RWPE1 (cell line): ENCODE data around the gene FBXO48.

Source experiments
- CTCF ChIA-PET: fragments of 350-600 bp; sonication (Branson Sonifier 250); formaldehyde crosslinking; extraction: SDS; loops from one replicate; lab custom pipeline; 2021; lab: Yijun Ruan, JAX
- POLR2A ChIA-PET: fragments of 400-600 bp; formaldehyde crosslinking; extraction: SDS; loops from one replicate; lab custom pipeline; 2020; ENCODE audit warnings: antibody characterized with exemption; ENCODE audit not compliant: low non-redundant PET; lab: Yijun Ruan, JAX
- DNase-seq: peaks from one replicate; pipeline ENCODE4 v3.0.0; 2012; ENCODE audit warnings: low spot score
- H3K27ac ChIP-seq: fragments of 450-650 bp; 2 replicates; pipeline ENCODE4 v1.5.1; 2017
- TF ChIP-seq, protein P1 (sequence below): fragments of 450-650 bp; conservative IDR thresholded peaks from 2 replicates; pipeline ENCODE4 v1.5.1; 2017; ENCODE audit warnings: low read depth, mild to moderate bottlenecking

Gene FBXO48

DNA sequence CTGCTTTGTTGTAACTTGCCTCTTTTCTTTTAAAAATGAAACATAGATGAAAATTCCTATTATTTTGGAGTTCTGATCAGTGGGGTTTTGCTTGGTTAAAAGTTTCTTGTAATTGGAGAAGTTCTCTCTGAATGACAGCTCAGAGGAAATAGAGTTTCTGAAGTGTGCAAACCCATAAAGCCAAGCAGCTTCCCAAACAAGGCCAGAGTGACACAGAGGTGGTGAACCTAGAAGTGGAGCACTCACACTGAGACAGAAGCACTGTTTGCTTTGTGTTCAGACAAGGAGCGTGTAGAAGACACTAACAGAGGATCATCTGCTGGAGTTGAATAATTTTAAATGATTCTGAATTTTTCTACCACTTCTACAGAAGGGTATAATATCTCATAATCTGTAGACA, 49.2 kb downstream of the FBXO48 start:
- DNase-seq = no peak
- ChIA-PET CTCF (interaction anchor here (0.6 kb wide), 1 partner anchor 27 kb away, joined by 3 read pairs; no protein-coding TSS in a partner anchor), POLR2A (no interaction called here)
- TF ChIP-seq, protein P1, sequence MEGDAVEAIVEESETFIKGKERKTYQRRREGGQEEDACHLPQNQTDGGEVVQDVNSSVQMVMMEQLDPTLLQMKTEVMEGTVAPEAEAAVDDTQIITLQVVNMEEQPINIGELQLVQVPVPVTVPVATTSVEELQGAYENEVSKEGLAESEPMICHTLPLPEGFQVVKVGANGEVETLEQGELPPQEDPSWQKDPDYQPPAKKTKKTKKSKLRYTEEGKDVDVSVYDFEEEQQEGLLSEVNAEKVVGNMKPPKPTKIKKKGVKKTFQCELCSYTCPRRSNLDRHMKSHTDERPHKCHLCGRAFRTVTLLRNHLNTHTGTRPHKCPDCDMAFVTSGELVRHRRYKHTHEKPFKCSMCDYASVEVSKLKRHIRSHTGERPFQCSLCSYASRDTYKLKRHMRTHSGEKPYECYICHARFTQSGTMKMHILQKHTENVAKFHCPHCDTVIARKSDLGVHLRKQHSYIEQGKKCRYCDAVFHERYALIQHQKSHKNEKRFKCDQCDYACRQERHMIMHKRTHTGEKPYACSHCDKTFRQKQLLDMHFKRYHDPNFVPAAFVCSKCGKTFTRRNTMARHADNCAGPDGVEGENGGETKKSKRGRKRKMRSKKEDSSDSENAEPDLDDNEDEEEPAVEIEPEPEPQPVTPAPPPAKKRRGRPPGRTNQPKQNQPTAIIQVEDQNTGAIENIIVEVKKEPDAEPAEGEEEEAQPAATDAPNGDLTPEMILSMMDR = no peak
- no peak overlapping the region for H3K27ac ChIP-seq

DNA sequence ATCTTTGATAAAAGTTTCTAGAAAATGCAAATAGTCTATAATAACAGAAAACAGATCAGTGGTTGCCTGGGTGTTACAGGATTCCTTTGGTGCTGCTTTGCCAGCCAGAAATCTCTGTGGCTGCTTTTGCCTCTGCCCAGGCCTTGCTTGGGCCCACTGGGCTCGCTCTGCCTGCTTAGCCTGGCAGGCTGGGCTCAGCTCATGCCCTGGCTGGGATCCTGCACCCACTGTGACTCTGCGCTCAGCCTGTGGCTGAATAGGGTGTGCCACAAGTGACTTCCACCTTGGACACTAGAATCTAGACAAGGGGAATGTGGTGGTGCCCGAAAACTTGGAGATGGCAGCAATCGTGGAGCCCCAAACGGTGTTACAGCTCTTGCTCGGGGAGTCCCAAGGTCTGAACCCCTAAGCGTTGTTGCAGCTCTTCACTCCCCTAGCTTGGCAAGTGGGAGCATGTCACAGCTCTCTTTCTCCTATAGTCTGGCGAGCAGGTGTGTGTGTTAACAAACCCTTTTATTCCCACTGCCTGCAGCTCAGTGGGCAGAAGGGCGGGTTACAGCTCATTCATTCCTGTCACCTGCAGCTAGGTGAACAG, 50.9 kb downstream of the FBXO48 start:
- POLR2A ChIA-PET = no interaction called here
- CTCF ChIA-PET = interaction anchor here (0.6 kb wide), 1 partner anchor 124 kb away, joined by 4 read pairs; no protein-coding TSS in a partner anchor
- H3K27ac ChIP-seq = no peak overlapping the region
- DNase-seq = no peak
- TF ChIP-seq, protein P1 = no peak

DNA sequence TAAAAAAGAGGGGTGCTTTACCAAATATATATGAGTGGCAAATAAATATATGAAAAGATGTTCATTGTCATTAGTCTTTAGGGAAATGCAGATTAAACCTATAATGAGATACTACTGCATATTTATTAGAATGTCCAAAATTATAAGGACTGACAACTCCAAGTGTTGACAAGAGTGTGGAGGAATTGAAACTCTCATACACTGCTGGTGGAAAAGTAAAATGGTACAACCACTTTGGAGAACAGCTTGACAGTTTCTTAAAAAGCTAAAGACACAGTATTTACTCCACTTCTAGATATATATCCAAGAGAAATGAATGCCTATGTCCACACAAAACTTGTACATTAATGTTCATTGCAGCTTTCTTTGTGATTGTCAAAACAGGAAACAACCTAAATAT, 51.6 kb downstream of the FBXO48 start:
- no peak for DNase-seq
- no peak overlapping the region for H3K27ac ChIP-seq
- POLR2A ChIA-PET = no interaction called here
- CTCF ChIA-PET = no interaction called here
- TF ChIP-seq, protein P1 = no peak

DNA sequence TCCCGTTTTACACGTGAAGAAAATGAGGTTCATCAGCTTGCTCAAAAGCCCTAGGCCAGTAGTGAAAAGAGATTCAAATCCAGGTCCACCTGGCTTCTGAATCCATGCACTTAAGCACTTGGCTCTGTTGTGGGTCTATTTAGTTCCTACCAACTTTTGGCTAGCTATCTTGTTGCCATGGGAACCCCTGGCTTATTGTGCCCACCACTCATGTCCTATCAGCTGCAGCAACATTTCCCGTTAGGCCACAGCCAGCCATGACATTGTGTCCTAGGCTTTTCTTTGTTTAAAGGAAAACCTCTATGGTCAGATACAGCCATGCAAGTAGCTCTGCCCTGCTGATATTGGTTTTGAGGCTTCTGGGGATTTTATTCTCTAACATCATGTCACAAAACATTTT, 52.2 kb downstream of the FBXO48 start:
- H3K27ac ChIP-seq = no peak overlapping the region
- TF ChIP-seq, protein P1 = no peak
- DNase-seq = no peak
- CTCF ChIA-PET = interaction anchor here (0.6 kb wide), 1 partner anchor 393 kb away, joined by 3 read pairs; no protein-coding TSS in a partner anchor
- POLR2A ChIA-PET = no interaction called here

DNA sequence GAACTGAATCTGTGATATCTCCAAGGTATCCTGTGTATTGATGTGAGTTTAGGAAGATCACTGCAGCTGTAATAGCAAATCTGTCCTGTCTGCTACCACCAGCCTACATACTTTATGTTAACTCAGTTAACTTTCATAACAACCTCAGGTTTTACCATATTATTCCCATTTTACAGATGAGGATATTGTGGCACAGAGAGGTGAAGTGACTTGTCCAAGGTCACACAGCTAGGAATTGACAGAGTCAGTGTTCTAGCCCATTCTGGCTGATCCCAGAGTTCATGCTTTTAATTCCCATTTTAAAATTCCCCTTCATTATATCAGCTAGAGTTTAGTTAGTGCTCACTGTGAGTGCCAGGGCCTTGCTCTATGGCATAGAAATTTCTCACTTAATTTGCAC, 52.6 kb downstream of the FBXO48 start:
- no peak overlapping the region for H3K27ac ChIP-seq
- TF ChIP-seq, protein P1 = no peak
- CTCF ChIA-PET = no interaction called here
- no peak for DNase-seq
- POLR2A ChIA-PET = no interaction called here

DNA sequence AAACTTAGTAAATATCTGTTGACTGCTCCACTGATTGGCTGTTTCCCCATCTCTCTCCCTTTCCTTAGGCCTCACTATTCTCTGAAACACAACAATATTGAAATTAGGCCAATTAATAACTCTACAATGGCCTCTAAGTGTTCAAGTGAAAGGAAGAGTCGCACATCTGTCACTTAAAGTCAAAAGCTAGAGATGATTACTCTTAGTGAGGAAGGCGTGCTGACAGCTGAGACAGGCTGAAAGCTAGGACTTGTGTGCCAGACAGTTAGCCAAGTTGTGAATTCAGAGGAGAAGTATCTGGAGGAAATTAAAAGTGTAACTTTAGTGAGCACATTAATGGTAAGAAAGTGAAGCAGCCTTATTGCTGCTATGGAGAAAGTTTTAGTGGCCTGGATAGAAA, 53.6 kb downstream of the FBXO48 start:
- no peak for DNase-seq
- CTCF ChIA-PET = interaction anchor here (0.6 kb wide), 1 partner anchor 466 kb away, joined by 3 read pairs; no protein-coding TSS in a partner anchor
- POLR2A ChIA-PET = no interaction called here
- H3K27ac ChIP-seq = no peak overlapping the region
- TF ChIP-seq, protein P1 = no peak
